Measurements from ENCODE around the gene JSRP1.
"Not testable (repeated sequence)": the region's sequence is repeated elsewhere in the genome, so short reads cannot be mapped to it uniquely, and the experiment has no call there.

Gene JSRP1

GRCh38 chr19:2282862-2283237, 26.6 kb upstream of the JSRP1 start:
- DNase-seq (ENCODE audit: low read depth in 2 of 3, low spot score in 1 of 3): no peak

- no peak for DNase-seq (ENCODE audit: low read depth in 2 of 3, low spot score in 1 of 3)
Observed at GRCh38 chr19:2282062-2282861, 26.0 kb upstream of the JSRP1 start, which contains the start of gene PEAK3. Gene PEAK3 (minus strand): TSS chr19:2282175. CDS start chr19:2280931, 1,244 bp downstream.

- DNase-seq (ENCODE audit: low read depth in 2 of 3, low spot score in 1 of 3): not testable (repeated sequence)
Observed at GRCh38 chr19:2281265-2282061, 25.2 kb upstream of the JSRP1 start.

- DNase-seq (ENCODE audit: low read depth in 2 of 3, low spot score in 1 of 3): no peak
Observed at GRCh38 chr19:2280633-2281264, 24.5 kb upstream of the JSRP1 start.

GRCh38 chr19:2278459-2279158, 22.4 kb upstream of the JSRP1 start:
- DNase-seq (ENCODE audit: low read depth in 2 of 3, low spot score in 1 of 3): no peak

GRCh38 chr19:2277138-2277537, 20.9 kb upstream of the JSRP1 start:
- DNase-seq (ENCODE audit: low read depth in 2 of 3, low spot score in 1 of 3): no peak

GRCh38 chr19:2276429-2276986, 20.3 kb upstream of the JSRP1 start:
- no peak for DNase-seq (ENCODE audit: low read depth in 2 of 3, low spot score in 1 of 3)

- no peak for DNase-seq (ENCODE audit: low read depth in 2 of 3, low spot score in 1 of 3)
Observed at GRCh38 chr19:2275588-2276428, 19.6 kb upstream of the JSRP1 start.

GRCh38 chr19:2274931-2275535, 18.8 kb upstream of the JSRP1 start:
- DNase-seq (ENCODE audit: low read depth in 2 of 3, low spot score in 1 of 3): no peak

GRCh38 chr19:2274185-2274711, 18.0 kb upstream of the JSRP1 start:
- no peak for DNase-seq (ENCODE audit: low read depth in 2 of 3, low spot score in 1 of 3)

GRCh38 chr19:2273356-2274184, 17.4 kb upstream of the JSRP1 start:
- peak; percentile 62 to 75 (median 72) for DNase-seq (ENCODE audit: low read depth in 2 of 3, low spot score in 1 of 3)

GRCh38 chr19:2271234-2272103, 15.3 kb upstream of the JSRP1 start:
- no peak for DNase-seq (ENCODE audit: low read depth in 2 of 3, low spot score in 1 of 3)

- peak in 2 of 3 donors; percentile 68 to 70 for DNase-seq (ENCODE audit: low read depth in 2 of 3, low spot score in 1 of 3)
Observed at GRCh38 chr19:2270423-2271233, 14.4 kb upstream of the JSRP1 start.

GRCh38 chr19:2270157-2270422, 13.9 kb upstream of the JSRP1 start:
- no peak for DNase-seq (ENCODE audit: low read depth in 2 of 3, low spot score in 1 of 3)

- DNase-seq (ENCODE audit: low read depth in 2 of 3, low spot score in 1 of 3): peak; percentile 98 to 99 (median 99)
Observed at GRCh38 chr19:2269244-2270156, 13.3 kb upstream of the JSRP1 start.

GRCh38 chr19:2268861-2269243, 12.6 kb upstream of the JSRP1 start:
- no peak for DNase-seq (ENCODE audit: low read depth in 2 of 3, low spot score in 1 of 3)

All from stimulated activated CD4-positive, alpha-beta T cell treated with anti-CD3 and anti-CD28 coated beads, Interleukin-12 subunit alpha, Interleukin-12 subunit beta, amount 100 ng/mL, for 48 hours (primary cell).